HG02763 (cell line): ENCODE data around the gene HCFC1.

Experiments
- ATAC-seq: cut with Tn5 transposase; IDR thresholded peaks from one replicate; pipeline ENCODE4 v1.9.1; 2021; ENCODE audit warnings: mild to moderate bottlenecking, moderate library complexity; ENCODE audit not compliant: unreplicated experiment

Gene HCFC1

GRCh38 chrX:153941336-153942252 is 30.0 kb downstream of the HCFC1 start:
- ATAC-seq: no peak

- no peak for ATAC-seq
These were observed 32.0 kb downstream of the HCFC1 start for GRCh38 chrX:153939573-153939972.

GRCh38 chrX:153938226-153938786 is 33.3 kb downstream of the HCFC1 start:
- no peak for ATAC-seq

- ATAC-seq: no peak
These were observed 34.6 kb downstream of the HCFC1 start for GRCh38 chrX:153937056-153937455.

- ATAC-seq: no peak
These were observed 36.2 kb downstream of the HCFC1 start for GRCh38 chrX:153935326-153935851.

- peak; percentile 92 for ATAC-seq
These were observed 36.8 kb downstream of the HCFC1 start, which contains the start of gene NAA10 for GRCh38 chrX:153934762-153935325. Gene NAA10, minus strand, starts transcription at chrX:153935037. Its CDS starts 133 bp downstream, at chrX:153934904.

GRCh38 chrX:153934148-153934761 is 37.4 kb downstream of the HCFC1 start:
- peak; percentile 5 for ATAC-seq

DNA sequence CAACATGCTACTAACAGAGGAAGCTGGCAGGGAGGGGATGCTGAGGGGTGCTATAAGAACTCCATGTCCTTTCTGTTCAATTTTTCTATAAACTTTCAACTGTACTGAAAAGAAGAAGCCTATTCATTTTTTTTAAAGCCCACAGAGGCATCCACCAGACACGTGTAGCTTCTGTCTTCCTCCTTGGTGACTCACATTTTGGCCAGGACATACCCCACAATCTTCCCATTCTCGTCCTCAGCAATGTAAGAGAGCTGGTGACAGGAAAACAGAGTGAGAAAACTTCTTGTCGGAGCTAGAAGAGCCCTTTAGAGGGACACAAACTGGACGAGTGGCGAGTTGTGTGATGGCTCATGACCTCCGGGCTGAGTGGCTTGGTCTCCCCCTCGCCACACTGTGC is 37.9 kb downstream of the HCFC1 start:
- ATAC-seq: no peak

GRCh38 chrX:153932220-153932915 is 39.2 kb downstream of the HCFC1 start:
- ATAC-seq: no peak

GRCh38 chrX:153931748-153932147 is 39.9 kb downstream of the HCFC1 start:
- ATAC-seq: no peak

- no peak for ATAC-seq
These were observed 40.5 kb downstream of the HCFC1 start for GRCh38 chrX:153931151-153931550.

DNA sequence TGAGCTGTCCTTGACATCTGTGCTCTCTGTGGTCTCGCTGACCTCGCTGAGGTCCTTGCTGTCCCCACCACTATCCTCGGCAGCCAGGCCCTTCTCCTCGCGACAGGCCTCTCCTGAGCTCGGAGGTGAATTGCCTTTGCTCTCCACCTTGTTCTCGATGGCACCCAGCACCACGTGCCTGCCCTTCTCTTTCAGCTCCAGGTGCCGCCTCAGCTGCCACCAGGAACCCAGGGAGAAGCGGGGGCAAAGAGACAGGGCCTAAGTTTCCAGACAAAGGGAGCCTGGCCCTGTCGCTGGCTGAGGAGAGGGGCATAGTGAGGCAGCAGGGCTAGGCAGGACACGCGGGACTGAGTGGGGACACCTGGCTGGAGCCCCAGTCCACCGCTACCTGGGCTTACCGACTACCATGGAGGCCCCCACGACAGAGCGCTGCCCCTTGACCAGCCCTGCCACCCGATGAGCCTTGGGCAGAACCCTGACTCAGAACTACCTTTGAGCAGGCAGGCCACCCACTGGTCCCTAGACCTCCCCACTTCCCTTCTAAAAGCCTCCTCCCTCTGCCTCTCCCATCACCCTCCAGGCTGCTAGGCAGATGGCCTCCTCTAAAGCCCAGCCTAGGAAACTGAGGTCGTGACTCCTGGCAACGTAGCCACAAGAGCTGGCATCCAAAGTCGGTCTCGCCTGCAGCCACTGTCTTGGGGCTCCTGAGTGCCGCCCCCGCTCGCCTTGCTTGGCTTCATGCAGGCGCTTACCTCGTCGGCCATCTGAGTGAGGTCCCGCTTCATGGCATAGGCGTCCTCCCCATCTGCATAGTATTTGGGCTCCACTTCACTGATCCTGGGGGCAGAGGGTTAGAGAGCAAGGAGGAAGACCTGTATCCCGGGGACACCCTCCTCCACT is 41.4 kb downstream of the HCFC1 start:
- ATAC-seq: no peak

- ATAC-seq: no peak
These were observed 42.0 kb downstream of the HCFC1 start for GRCh38 chrX:153929576-153929975.

DNA sequence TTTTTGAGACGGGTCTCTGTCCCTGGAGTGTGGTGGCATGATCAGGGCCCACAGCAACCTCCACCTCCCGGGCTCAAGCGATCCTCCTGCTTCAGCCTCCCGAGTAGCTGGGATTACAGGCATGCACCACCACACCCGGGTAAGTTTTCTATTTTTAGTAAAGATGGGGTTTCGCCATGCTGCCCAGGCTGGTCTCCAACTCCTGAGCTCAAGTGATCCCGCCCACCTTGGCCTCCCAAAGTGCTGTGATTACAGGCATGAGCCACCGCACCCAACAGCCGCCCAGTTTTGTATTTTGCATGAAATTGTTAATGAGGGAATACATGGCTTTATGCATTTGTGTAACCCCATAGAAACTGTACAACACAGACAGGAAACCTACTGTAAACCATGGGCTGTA is 42.8 kb downstream of the HCFC1 start:
- no peak for ATAC-seq

- peak; percentile 80 for ATAC-seq
These were observed 43.5 kb downstream of the HCFC1 start for GRCh38 chrX:153927922-153928760.

- ATAC-seq: no peak
These were observed 44.0 kb downstream of the HCFC1 start for GRCh38 chrX:153927672-153927921.

DNA sequence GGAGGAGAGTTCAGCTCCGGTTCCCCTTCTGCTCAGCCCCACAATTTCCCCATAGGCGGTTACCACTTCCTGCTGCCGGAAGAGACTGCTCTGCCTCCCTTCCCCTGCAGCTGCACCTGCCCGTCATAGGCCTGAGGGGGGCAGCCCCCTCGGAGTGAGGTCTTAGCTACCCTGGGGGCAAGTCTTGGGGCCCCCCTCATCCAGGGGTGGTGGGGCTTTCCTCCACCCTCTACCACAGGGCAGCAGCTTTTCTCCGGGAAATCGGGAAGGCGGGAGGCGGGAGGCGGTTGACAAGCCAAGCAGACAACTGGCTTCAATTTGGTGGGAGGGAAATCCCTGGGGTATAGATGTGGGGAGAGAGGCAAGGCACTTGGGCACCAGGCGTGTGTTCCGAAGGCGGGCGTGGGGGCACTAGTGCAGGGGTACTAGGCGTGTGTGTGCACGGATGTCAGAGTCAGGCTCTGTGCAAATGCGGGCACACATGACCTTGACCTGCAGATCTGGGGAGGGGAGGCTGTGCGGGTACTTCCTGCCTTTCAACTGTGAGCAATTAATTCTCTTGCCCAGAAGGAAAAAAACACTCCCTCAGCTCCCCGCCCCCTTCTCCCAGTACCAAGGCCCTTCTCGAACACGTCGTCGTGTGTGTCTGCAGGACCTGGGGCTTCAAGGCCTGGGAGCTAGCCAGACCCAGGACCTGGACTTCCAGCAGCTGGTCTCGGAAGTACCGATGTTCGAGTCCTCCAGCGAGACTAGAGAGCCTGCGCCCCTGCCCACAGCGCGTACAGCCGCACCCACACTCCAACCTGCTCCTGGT is 44.6 kb downstream of the HCFC1 start:
- ATAC-seq: peak; percentile 34

DNA sequence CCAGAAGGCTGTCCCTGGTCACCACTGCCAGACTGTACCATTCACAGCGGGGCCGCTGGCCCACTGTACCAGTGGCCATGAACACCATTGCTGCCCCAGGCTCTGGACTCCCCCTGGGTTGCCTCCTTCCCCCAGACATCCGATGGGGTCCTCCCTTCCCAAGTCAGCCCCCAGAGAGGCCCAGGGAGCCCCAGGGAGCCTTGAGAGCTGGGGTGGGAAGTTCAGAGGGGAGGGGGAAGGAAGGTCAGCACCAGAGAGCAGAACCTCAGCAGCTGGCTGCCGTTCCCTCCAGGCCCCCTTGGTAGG is 45.1 kb downstream of the HCFC1 start:
- ATAC-seq: no peak
